CD14-positive monocyte (primary cell): ENCODE measurements around the gene GPC5. TPM values are rescaled to one million over a fixed set of nuclear protein-coding genes. Genes with fewer than 3 reads are reported as not detected.

Source experiments
- DNase-seq, 3 donors: peaks; one replicate each; pipeline ENCODE4 v3.0.0-alpha.2; 2011 to 2022
- H2AFZ ChIP-seq: 2 replicates; pipeline ENCODE4 v1.6.0; 2012; ENCODE audit warnings: mild to moderate bottlenecking, low read depth, low read length, inconsistent platforms; ENCODE audit not compliant: insufficient read depth, poor library complexity, severe bottlenecking
- H3K27ac ChIP-seq, 2 donors: 1 replicate in 1 of 2; 2 replicates in 1 of 2; pipeline ENCODE4 v1.5.1; 2012 to 2013; ENCODE audit warnings: low read length in 2 of 2, control low read depth in 1 of 2, inconsistent platforms in 1 of 2, low read depth in 1 of 2, mild to moderate bottlenecking in 1 of 2
- H3K27me3 ChIP-seq, 2 donors: one replicate each; pipeline versions ENCODE4 v1.6.0 to v1.6.1; 2011 to 2013; ENCODE audit warnings: low read length in 2 of 2; ENCODE audit not compliant: control insufficient read depth in 2 of 2, insufficient read depth in 2 of 2
- H3K36me3 ChIP-seq, 2 donors: replicated peaks in 1 of 2; 1 replicate in 1 of 2; 2 replicates in 1 of 2; pipeline versions ENCODE4 v1.5.1 to v1.6.1; 2012 to 2013; ENCODE audit warnings: low read length in 2 of 2, control low read depth in 1 of 2, inconsistent platforms in 1 of 2, mild to moderate bottlenecking in 1 of 2; ENCODE audit not compliant: insufficient read depth in 2 of 2, control insufficient read depth in 1 of 2
- H3K4me1 ChIP-seq, 2 donors: 1 replicate in 1 of 2; 2 replicates in 1 of 2; pipeline versions ENCODE4 v1.5.1 to v1.6.1; 2012 to 2013; ENCODE audit warnings: low read length in 2 of 2, control low read depth in 1 of 2, inconsistent platforms in 1 of 2, mild to moderate bottlenecking in 1 of 2, moderate library complexity in 1 of 2; ENCODE audit not compliant: insufficient read depth in 2 of 2, control insufficient read depth in 1 of 2
- H3K4me2 ChIP-seq: replicated peaks from 2 replicates; pipeline ENCODE3; 2012; ENCODE audit warnings: low read length, moderate library complexity, mild to moderate bottlenecking; ENCODE audit not compliant: poor library complexity, severe bottlenecking; ENCODE audit errors: extremely low read depth
- H3K4me3 ChIP-seq, 3 experiments: fragments of 200-600 bp in 1 of 3; sonication (generic) in 1 of 3; replicated peaks in 1 of 3; 1 replicate in 2 of 3; 2 replicates in 1 of 3; pipeline ENCODE4 v1.5.1; 2011 to 2013; ENCODE audit warnings: low read length in 3 of 3, mild to moderate bottlenecking in 3 of 3, control low read depth in 2 of 3, low read depth in 2 of 3, inconsistent platforms in 1 of 3, moderate library complexity in 1 of 3
- H3K79me2 ChIP-seq: 2 replicates; pipeline ENCODE4 v1.6.0; 2012; ENCODE audit warnings: mild to moderate bottlenecking, control low read depth, inconsistent platforms, low read length, moderate library complexity; ENCODE audit not compliant: insufficient read depth
- H3K9ac ChIP-seq: 2 replicates; pipeline ENCODE4 v1.6.0; 2017; ENCODE audit warnings: low read length, mild to moderate bottlenecking; ENCODE audit not compliant: insufficient read depth, poor library complexity, severe bottlenecking
- H3K9me3 ChIP-seq, 2 donors: replicated peaks in 1 of 2; 1 replicate in 1 of 2; 2 replicates in 1 of 2; pipeline versions ENCODE4 v1.5.1 to v1.6.1; 2012 to 2013; ENCODE audit warnings: low read length in 2 of 2, control low read depth in 1 of 2; ENCODE audit not compliant: control insufficient read depth in 1 of 2, insufficient read depth in 1 of 2
- H4K20me1 ChIP-seq: 2 replicates; pipeline ENCODE4 v1.6.0; 2012; ENCODE audit warnings: mild to moderate bottlenecking, low read length, control low read depth, moderate library complexity; ENCODE audit not compliant: insufficient read depth
- H3K27ac Mint-ChIP-seq, 7 donors: one replicate each; pipeline ENCODE4 v1.8.0; 2020; ENCODE audit warnings: mild to moderate bottlenecking in 7 of 7, mixed read lengths in 7 of 7, moderate library complexity in 6 of 7, inconsistent platforms in 2 of 7
- H3K27me3 Mint-ChIP-seq, 3 donors: one replicate each; pipeline ENCODE4 v1.8.0; 2021 to 2022; ENCODE audit warnings: low read depth in 3 of 3, mild to moderate bottlenecking in 3 of 3, mixed read lengths in 3 of 3, moderate library complexity in 3 of 3, inconsistent platforms in 1 of 3
- H3K36me3 Mint-ChIP-seq, 2 donors: one replicate each; pipeline ENCODE4 v1.8.0; 2020; ENCODE audit warnings: mixed read lengths in 2 of 2, inconsistent platforms in 1 of 2, mild to moderate bottlenecking in 1 of 2
- H3K4me1 Mint-ChIP-seq: one replicate; pipeline ENCODE4 v1.8.0; 2020; ENCODE audit warnings: mild to moderate bottlenecking, mixed read lengths
- H3K4me3 Mint-ChIP-seq, 2 donors: one replicate each; pipeline ENCODE4 v1.8.0; 2020; ENCODE audit warnings: mild to moderate bottlenecking in 2 of 2, mixed read lengths in 2 of 2, moderate library complexity in 1 of 2
- H3K9me3 Mint-ChIP-seq, 7 donors: one replicate each; pipeline ENCODE4 v1.8.0; 2020 to 2022; ENCODE audit warnings: mixed read lengths in 7 of 7, mild to moderate bottlenecking in 6 of 7, moderate library complexity in 6 of 7, inconsistent platforms in 2 of 7
- CTCF ChIP-seq: fragments of 200-600 bp; IDR thresholded peaks from one replicate; pipeline ENCODE4 v1.8.0; 2022; ENCODE audit warnings: antibody characterized with exemption, mild to moderate bottlenecking
- WGBS: methylation state at CpG from one replicate; pipeline ENCODE4 v1.1.5; 2013; ENCODE audit warnings: missing lambda C conversion rate; ENCODE audit not compliant: insufficient coverage; 5-methylcytosine and 5-hydroxymethylcytosine counted together
- intact Hi-C, 2 donors: fragments of 100-400 bp; cut with micrococcal nuclease; formaldehyde crosslinking; loops; one replicate each; pipeline versions ENCODE4 v1.15.0 to v1.15.1; 2023
- polyA plus RNA-seq, 3 donors: library from polyadenylated mRNA; depleted of rRNA in 1 of 3; unstranded in 2 of 3; stranded (reverse) in 1 of 3; fragments of 300-500 nt in 2 of 3; fragments of >200 nt in 1 of 3; fragmentation: Illumina TruSeq in 2 of 3; gene quantifications; 1 replicate in 2 of 3; 2 replicates in 1 of 3; pipeline ENCODE4 v1.2.3, GENCODE V29; 2012 to 2021

GPC5 gene
- polyA plus RNA-seq, 3 donors, result not detected

- TF ChIP-seq CTCF, result no peak
- peaks cover 3 to 9% (median 6%) of the 10 kb centered on the region in 7 donors for H3K9me3 Mint-ChIP-seq
- H3K27ac ChIP-seq, result no peak overlapping the region
These were observed 1437.8 kb downstream of the GPC5 start for GRCh38 chr13:92836171-92836570.

GRCh38 chr13:92838786-92839185, 1440.4 kb downstream of the GPC5 start:
- no peak overlapping the region for H3K9ac ChIP-seq
- H4K20me1 ChIP-seq, result no peaks in the 10 kb centered on the region
- WGBS, result 100% methylated on average over 2 of the region's 3 CpGs
- Mint-ChIP-seq H3K36me3 (no peaks in the 10 kb centered on the region), H3K27me3 (no peaks in the 10 kb centered on the region), H3K9me3 (peaks cover 0 to 11% (median 4%) of the 10 kb centered on the region in 7 donors), H3K4me3 (no peak overlapping the region), H3K27ac (no peak overlapping the region), H3K4me1 (no peaks in the 10 kb centered on the region)
- H3K79me2 ChIP-seq, result no peaks in the 10 kb centered on the region
- no peak overlapping the region for H3K4me3 ChIP-seq
- H3K4me1 ChIP-seq, result no peaks in the 10 kb centered on the region
- intact Hi-C loops, result no loop called here
- peaks cover 9 to 10% of the 10 kb centered on the region in 2 donors for H3K9me3 ChIP-seq
- H3K36me3 ChIP-seq, result no peaks in the 10 kb centered on the region
- H3K4me2 ChIP-seq, result no peak overlapping the region
- TF ChIP-seq CTCF, result no peak
- no peaks in the 10 kb centered on the region for H3K27me3 ChIP-seq
- H3K27ac ChIP-seq, result no peak overlapping the region
- DNase-seq, result no peak
- no peak overlapping the region for H2AFZ ChIP-seq

More at GRCh38 chr13:92836171-92836570, 1437.8 kb downstream of the GPC5 start:
- Histone ChIP-seq H4K20me1 (no peaks in the 10 kb centered on the region), H3K79me2 (no peaks in the 10 kb centered on the region), H3K4me2 (no peak overlapping the region), H3K4me3 (no peak overlapping the region), H3K27me3 (no peaks in the 10 kb centered on the region), H3K36me3 (no peaks in the 10 kb centered on the region), H3K4me1 (no peaks in the 10 kb centered on the region), H3K9me3 (peaks cover 6 to 7% of the 10 kb centered on the region in 2 donors), H2AFZ (no peak overlapping the region), H3K9ac (no peak overlapping the region)
- no peaks in the 10 kb centered on the region for H3K36me3 Mint-ChIP-seq
- intact Hi-C loops, result no loop called here
- DNase-seq, result no peak
- H3K27ac Mint-ChIP-seq, result no peak overlapping the region
- H3K4me1 Mint-ChIP-seq, result no peaks in the 10 kb centered on the region
- H3K27me3 Mint-ChIP-seq, result no peaks in the 10 kb centered on the region
- no peak overlapping the region for H3K4me3 Mint-ChIP-seq
